Rectal smooth muscle tissue (tissue), 1 donor: Measurements from ENCODE around the gene TNS3.

Experiments
- H3K27ac ChIP-seq: one replicate; pipeline ENCODE4 v1.7.0; 2013; ENCODE audit warnings: low read depth, low read length, inconsistent platforms
- H3K27me3 ChIP-seq: one replicate; pipeline ENCODE4 v1.7.0; 2013; ENCODE audit warnings: low read length; ENCODE audit not compliant: control insufficient read depth, insufficient read depth
- H3K36me3 ChIP-seq: one replicate; pipeline ENCODE4 v1.7.0; 2013; ENCODE audit warnings: low read length; ENCODE audit not compliant: control insufficient read depth, insufficient read depth
- H3K4me1 ChIP-seq: one replicate; pipeline ENCODE4 v1.7.0; 2013; ENCODE audit warnings: low read length; ENCODE audit not compliant: control insufficient read depth, insufficient read depth
- H3K4me3 ChIP-seq: one replicate; pipeline ENCODE4 v1.7.0; 2013; ENCODE audit warnings: low read length
- H3K9ac ChIP-seq: one replicate; pipeline ENCODE4 v1.7.0; 2013; ENCODE audit warnings: low read length

Gene TNS3

GRCh38 chr7:47379629-47380324 lies 202.1 kb downstream of the TNS3 start:
- H3K4me3 ChIP-seq: peak overlapping the region; percentile 44
- peaks cover 5% of the 10 kb centered on the region for H3K4me1 ChIP-seq
- H3K27ac ChIP-seq: peak overlapping the region; percentile 30
- H3K9ac ChIP-seq: peak overlapping the region; percentile 13
- H3K27me3 ChIP-seq: no peaks in the 10 kb centered on the region
- H3K36me3 ChIP-seq: no peaks in the 10 kb centered on the region

- Histone ChIP-seq H3K4me3 (no peak overlapping the region), H3K27me3 (no peaks in the 10 kb centered on the region), H3K4me1 (peaks cover 5% of the 10 kb centered on the region), H3K9ac (no peak overlapping the region), H3K36me3 (no peaks in the 10 kb centered on the region), H3K27ac (no peak overlapping the region)
Measured at GRCh38 chr7:47378728-47379395, 203.0 kb downstream of the TNS3 start.

DNA sequence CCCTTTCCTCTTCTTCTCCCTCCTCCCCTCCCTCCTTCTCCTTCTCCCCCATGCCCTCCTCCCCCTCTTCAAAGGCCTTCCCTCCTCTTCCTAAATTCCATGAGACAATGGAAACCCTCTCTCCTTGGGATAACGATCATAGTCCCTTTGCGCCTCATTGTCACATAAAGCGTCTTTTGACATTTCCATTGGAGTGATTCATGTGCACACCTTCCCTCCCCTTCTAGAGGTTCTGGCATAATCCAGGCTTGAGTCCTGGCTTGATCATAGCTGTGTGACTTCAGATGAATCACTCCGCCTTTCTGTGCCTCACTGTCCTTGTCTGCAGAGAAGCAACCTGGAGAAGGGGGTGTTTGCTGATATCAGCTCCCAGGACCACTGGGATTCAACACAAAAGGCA lies 204.2 kb downstream of the TNS3 start:
- no peaks in the 10 kb centered on the region for H3K27me3 ChIP-seq
- no peak overlapping the region for H3K27ac ChIP-seq
- no peak overlapping the region for H3K9ac ChIP-seq
- H3K4me1 ChIP-seq: peaks cover 5% of the 10 kb centered on the region
- H3K36me3 ChIP-seq: no peaks in the 10 kb centered on the region
- no peak overlapping the region for H3K4me3 ChIP-seq

- Histone ChIP-seq H3K27ac (no peak overlapping the region), H3K4me1 (peaks cover 7% of the 10 kb centered on the region), H3K4me3 (no peak overlapping the region), H3K36me3 (no peaks in the 10 kb centered on the region), H3K27me3 (no peaks in the 10 kb centered on the region), H3K9ac (no peak overlapping the region)
Measured at GRCh38 chr7:47376991-47377616, 204.8 kb downstream of the TNS3 start.

DNA sequence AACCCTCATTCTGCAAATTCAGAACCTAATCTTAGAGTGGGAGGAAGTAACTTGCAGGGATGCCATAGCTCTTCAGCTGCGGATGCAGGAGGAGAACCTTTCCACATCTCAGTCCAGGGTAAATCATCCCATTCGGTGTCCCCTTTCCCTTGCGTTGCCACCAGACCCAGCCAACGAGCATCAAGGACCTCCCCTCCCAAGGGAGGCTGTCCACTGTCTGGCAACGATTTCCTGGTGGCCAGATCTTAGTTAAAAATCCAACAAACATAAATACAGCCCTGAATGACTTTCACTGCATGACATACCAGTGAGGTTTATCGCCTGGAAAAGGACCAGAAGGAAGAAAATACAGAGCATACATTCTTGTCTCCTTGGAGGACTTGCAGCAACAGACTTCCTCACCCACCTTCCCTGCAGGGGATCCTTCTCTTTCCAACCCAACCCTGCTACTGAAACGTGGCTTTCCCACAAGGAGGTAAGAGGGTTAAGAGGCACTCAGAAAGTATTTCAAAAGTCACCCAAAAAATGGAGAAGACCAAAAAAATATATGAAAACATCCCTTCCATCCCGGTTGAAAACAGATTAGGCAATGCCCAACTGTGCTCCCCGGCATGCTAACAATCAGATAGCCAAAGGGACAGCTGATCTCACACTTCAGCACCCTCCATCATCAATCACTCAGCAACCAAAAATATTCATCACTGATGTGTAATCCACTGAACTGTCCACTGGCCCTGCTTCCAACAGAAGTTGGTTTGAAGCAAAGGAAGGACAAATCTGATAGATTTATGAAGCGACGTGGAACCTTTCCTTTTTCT lies 206.6 kb downstream of the TNS3 start:
- Histone ChIP-seq H3K4me3 (no peak overlapping the region), H3K4me1 (peaks cover 10% of the 10 kb centered on the region), H3K27ac (no peak overlapping the region), H3K9ac (no peak overlapping the region), H3K27me3 (no peaks in the 10 kb centered on the region), H3K36me3 (no peaks in the 10 kb centered on the region)

- H3K27ac ChIP-seq: no peak overlapping the region
- H3K36me3 ChIP-seq: no peaks in the 10 kb centered on the region
- no peak overlapping the region for H3K4me3 ChIP-seq
- H3K4me1 ChIP-seq: peaks cover 7% of the 10 kb centered on the region
- no peaks in the 10 kb centered on the region for H3K27me3 ChIP-seq
- H3K9ac ChIP-seq: no peak overlapping the region
Measured at GRCh38 chr7:47374538-47374937, 207.4 kb downstream of the TNS3 start.

GRCh38 chr7:47373871-47374451 lies 207.9 kb downstream of the TNS3 start:
- no peak overlapping the region for H3K4me3 ChIP-seq

DNA sequence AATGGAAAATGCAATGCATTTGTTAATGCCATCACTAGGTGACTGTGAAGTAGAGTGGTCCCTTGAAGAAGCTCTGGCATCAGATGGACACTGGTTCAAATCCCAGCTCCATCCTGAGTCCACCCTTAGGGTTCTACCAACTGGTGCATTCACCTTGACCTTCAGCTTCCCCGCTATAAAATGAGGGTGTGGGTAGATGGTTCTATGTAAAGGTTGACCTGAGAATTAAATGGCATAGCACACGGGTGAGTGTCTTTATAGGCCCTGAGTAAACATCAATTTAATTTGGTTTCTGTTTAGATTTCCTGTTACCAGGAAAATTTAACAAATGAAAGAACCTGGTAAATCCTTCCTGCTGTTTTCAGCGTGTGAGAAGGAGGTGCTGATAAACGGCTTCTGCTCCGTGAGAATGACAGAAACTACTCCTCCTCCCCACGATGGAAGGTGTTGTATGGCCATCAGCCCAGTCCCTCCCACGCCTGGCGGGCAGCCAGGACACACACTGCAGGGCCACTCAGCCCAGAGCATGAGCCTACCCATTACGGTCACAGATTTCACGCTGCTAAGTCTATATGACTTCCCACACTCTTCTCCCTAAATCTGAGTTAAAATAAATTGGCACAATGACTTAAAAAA lies 210.1 kb downstream of the TNS3 start:
- peak overlapping the region; percentile 5 for H3K4me3 ChIP-seq
- H3K9ac ChIP-seq: no peak overlapping the region
- H3K27ac ChIP-seq: no peak overlapping the region
- H3K4me1 ChIP-seq: peaks cover 7% of the 10 kb centered on the region
- no peaks in the 10 kb centered on the region for H3K27me3 ChIP-seq
- peaks cover 9% of the 10 kb centered on the region for H3K36me3 ChIP-seq

More at GRCh38 chr7:47373871-47374451, 207.9 kb downstream of the TNS3 start:
- Histone ChIP-seq H3K27me3 (no peaks in the 10 kb centered on the region), H3K36me3 (peaks cover 3% of the 10 kb centered on the region), H3K4me1 (peaks cover 7% of the 10 kb centered on the region), H3K9ac (no peak overlapping the region), H3K27ac (no peak overlapping the region)

- no peak overlapping the region for H3K27ac ChIP-seq
- H3K9ac ChIP-seq: no peak overlapping the region
- peaks cover 7% of the 10 kb centered on the region for H3K4me1 ChIP-seq
Measured at GRCh38 chr7:47371317-47371716, 210.6 kb downstream of the TNS3 start.

DNA sequence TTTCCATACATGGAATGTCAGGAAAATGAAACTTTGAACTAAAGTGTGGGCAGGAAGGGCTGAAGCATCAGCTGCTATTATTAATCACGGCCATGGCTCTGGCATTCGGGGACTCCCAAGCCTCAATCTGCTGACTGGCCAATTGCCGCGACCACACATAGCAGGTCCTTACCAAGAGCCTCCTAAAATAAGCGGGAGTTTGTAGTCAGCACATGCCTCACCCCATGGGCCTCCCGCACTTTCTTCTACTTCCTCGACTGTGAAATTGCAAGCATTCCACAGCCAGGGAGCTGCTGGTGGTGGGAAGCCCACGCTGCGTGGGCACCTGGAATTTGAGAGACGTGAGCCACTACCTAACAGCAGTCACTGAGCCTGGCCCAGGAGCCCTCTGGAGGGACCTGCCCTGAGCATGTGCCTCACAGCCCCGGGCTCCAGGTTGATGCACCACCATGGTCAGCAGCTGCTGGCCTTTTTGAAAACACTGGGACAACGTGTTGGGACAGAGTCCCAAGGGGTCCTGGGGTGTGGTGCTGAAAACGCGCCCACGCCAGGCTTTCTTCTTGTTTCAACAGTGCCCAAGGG lies 211.4 kb downstream of the TNS3 start:
- Histone ChIP-seq H3K27ac (no peak overlapping the region), H3K4me3 (no peak overlapping the region), H3K36me3 (peaks cover 9% of the 10 kb centered on the region), H3K9ac (no peak overlapping the region), H3K4me1 (peaks cover 7% of the 10 kb centered on the region), H3K27me3 (no peaks in the 10 kb centered on the region)

More at GRCh38 chr7:47371317-47371716, 210.6 kb downstream of the TNS3 start:
- no peaks in the 10 kb centered on the region for H3K27me3 ChIP-seq
- H3K4me3 ChIP-seq: no peak overlapping the region
- H3K36me3 ChIP-seq: peaks cover 9% of the 10 kb centered on the region

- Histone ChIP-seq H3K36me3 (peaks cover 9% of the 10 kb centered on the region), H3K4me3 (no peak overlapping the region), H3K27me3 (no peaks in the 10 kb centered on the region), H3K4me1 (peaks cover 7% of the 10 kb centered on the region), H3K9ac (no peak overlapping the region), H3K27ac (no peak overlapping the region)
Measured at GRCh38 chr7:47369736-47370135, 212.2 kb downstream of the TNS3 start.
